ENCODE data around the gene LAMA2.

Gene LAMA2

DNA sequence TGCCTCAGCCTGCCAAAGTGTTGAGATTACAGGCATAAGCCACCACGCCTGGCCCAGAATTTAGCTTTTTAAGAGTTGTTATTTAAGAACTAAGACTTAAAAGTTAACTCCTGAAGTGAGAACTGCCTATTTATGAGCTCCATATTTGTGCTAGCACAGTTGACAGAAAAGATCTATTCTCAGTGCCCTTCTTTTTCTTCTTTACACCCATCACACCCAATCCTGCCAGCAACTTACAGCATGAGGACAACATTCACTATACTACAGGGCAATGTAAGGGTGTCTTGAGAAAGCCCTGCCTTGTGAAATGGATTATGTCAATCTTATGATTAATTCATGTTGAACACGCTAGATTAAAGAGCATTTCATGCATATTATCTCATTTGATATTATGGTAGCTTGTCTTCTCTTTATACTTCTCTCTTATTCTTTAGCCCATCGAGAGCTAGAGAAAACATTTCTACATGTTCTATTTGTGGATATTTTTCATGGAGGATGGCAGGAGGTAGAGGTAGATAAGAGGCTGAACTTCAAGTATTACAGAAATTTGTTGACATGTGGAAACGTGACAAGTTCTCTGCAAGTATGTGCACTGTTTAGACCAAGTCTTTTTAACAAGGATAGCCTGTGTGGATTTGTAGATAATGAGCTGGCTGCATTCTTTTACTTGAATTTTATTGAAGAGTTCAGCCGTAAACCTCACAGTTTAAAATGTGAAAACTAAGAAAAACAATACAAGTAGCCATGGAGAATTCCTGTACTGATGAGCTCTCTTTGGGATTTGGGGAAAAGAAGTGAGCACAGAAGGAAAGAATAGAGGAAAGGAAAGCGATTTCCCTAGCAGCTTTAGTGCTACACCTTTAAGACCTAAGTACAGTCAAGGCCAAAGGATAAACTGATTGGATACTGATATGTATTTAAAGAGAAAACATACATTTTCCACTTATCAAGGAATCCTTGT is 614.8 kb downstream of the LAMA2 start:
- no peak for DNase-seq (ENCODE audit: low spot score)

- DNase-seq (ENCODE audit: low spot score) = no peak
Measured at GRCh38 chr6:129498541-129498940, 615.6 kb downstream of the LAMA2 start.

GRCh38 chr6:129498950-129499842 is 616.3 kb downstream of the LAMA2 start:
- DNase-seq (ENCODE audit: low spot score) = peak; percentile 49

DNA sequence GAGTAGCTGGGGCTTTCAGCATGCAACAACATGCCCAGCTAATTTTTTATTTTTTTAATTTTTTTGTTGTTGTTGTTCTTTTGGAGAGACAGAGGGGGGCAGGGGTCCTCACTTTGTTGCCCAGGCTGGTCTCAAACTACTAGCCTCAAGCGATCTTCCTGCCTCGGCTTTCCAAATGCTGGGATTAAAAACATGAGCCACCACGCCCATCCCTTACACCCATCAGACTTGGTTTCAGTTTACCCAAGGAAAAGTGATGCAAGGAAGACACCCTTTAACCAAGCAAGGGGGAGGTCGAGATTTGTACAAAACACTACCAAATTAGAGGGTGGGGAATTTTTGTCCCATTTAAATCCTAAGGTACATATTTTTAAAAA is 616.9 kb downstream of the LAMA2 start:
- DNase-seq (ENCODE audit: low spot score) = no peak

- DNase-seq (ENCODE audit: low spot score) = peak; percentile 35
Measured at GRCh38 chr6:129500958-129501739, 618.2 kb downstream of the LAMA2 start.

DNA sequence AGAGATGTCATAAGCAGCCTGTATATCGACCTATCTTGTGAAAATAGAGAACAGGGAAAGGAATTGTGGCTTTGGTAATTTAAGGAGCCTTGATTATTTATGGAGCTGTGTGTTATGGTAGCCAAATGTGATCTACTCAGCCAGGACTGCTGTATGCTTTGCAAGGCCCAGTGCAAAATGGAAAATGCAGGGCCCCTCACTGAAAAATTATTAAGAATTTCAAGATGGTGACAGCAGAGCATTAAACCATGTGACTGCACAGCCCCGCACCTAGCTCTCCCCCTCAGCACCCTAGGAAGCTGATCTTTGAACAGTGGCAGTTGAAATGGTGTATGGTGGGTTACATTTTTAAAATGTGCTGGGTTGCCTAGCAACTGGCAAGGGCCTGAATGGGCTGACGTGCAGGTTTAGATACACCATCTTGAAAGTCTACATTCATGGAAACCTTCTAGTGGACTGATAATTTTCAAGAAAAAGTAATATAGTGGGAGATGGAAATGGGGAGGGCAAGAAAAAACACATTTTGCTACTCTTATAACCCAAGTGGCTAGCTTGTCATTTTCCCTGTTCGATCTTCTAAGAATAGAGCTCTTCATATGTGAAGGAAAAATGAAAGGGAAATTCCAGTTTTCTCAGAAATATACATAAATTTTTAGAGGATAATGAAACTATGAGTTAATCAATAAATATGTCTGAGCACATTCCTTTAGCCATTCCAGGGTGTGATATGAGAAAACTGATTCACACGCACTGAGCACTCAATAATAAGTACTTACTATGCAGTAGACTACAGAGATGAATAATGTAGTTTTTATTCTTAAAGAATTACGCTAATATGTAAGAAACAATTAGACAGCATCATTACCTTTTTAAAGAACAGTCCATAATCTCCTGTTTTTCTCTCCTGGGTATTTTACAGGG is 619.1 kb downstream of the LAMA2 start:
- no peak for DNase-seq (ENCODE audit: low spot score)

DNA sequence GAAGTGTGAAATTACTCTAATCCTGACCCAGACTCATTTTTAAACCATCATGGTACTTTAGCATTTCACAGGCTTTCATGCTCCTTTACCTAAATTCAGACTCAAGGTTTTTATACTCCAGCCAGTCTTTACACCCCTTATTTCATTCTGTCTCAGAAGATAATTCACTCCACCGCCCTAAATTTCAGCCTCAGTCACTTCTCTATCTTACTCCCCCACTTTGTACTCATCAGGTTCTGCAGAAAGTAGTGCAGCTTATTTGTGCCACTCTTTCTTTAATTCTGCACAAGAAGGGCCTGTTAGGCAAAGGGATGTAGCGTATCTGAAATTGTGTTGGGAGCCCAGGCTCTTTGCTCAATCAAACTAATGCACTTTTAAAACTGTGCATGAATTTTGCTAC is 621.5 kb downstream of the LAMA2 start:
- DNase-seq (ENCODE audit: low spot score) = no peak

DNA sequence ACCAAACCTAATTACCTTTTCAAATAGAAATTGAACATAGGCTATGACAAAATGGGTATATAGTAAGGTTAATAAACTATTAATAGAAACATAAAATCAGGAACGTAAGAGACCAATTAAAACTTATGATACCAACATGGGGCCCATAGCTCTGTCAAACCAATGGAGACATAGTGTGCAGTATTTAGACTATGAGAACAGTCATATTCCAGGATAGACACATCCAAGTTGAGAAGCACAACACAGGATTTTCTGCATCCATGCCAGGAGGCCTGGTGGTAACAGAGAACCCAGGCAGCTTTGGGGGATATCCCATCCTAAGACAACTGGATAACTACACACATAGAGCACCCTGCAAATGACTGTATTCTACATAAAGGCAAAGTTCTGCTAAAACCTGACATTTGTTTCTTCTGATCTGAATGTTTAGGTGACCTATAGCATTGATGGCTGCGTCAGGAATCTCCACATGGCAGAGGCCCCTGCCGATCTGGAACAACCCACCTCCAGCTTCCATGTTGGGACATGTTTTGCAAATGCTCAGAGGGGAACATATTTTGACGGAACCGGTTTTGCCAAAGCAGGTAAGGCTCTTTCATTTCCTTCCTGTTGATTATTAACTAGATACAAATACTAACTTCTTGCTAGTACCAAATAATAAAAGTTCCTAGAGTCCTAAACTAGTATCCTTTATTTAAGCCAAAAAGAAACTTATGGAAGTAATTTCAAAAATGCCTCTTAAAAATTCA is 624.3 kb downstream of the LAMA2 start:
- DNase-seq (ENCODE audit: low spot score) = no peak

DNA sequence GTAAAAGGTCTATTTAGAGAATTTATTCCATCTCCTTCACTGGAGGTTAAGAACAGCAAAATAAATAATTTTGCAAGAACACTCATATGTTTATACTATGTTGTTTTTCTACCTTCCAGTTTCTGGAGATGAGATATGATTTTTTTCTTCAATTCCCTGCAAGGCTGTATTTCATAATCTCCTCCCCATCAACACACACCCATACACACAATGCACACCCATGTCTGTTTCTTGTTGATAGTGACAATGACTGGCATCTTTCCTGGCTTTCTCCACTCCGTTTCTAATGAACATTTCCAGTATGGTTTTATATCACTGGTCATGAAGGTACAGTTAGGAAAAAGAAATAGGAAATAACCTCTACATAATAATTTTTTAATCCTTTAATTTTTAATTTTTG is 624.9 kb downstream of the LAMA2 start:
- DNase-seq (ENCODE audit: low spot score) = no peak

- no peak for DNase-seq (ENCODE audit: low spot score)
Measured at GRCh38 chr6:129508477-129509145, 625.7 kb downstream of the LAMA2 start.

GRCh38 chr6:129510950-129511349 is 628.0 kb downstream of the LAMA2 start:
- DNase-seq (ENCODE audit: low spot score) = no peak

GRCh38 chr6:129513471-129513870 is 630.5 kb downstream of the LAMA2 start:
- no peak for DNase-seq (ENCODE audit: low spot score)

DNA sequence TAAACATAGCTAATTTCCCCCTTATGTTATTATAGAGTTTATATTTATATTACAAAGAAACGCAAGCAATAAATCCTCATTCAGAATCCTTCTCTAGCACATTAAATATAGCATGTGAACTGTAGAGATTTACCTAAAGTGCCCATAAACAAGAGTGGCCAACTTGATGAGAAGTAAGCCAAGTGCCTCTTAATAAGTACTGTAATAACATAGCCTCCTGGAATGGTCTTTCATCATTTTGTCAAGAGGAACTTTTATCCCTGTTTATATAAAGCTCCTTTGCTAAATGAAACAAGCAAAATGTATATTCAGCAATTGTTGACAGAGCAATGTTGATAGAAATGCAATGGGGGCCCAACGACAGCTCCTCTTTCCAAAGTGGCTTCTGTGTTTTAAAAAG is 632.1 kb downstream of the LAMA2 start:
- DNase-seq (ENCODE audit: low spot score) = no peak

- no peak for DNase-seq (ENCODE audit: low spot score)
Measured at GRCh38 chr6:129516005-129516404, 633.1 kb downstream of the LAMA2 start.

DNA sequence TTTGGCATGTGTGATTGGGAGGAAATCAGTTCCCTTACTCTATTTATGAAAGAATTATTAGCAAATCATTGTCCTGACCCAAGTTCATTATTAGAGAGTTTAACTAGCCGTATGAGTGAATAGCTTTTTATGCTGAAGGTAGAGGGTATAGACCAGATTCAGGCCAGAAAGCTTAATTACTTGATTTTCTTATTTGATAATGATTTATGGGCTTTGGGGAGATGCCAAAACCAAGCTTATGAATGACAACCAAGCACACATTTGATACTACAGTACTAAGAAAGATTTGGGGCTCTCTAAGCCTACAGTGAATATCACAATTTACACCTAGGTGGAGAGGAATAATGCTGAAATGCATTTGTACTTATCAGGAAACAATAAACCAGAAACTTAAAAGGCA is 633.8 kb downstream of the LAMA2 start:
- DNase-seq (ENCODE audit: low spot score) = no peak

DNA sequence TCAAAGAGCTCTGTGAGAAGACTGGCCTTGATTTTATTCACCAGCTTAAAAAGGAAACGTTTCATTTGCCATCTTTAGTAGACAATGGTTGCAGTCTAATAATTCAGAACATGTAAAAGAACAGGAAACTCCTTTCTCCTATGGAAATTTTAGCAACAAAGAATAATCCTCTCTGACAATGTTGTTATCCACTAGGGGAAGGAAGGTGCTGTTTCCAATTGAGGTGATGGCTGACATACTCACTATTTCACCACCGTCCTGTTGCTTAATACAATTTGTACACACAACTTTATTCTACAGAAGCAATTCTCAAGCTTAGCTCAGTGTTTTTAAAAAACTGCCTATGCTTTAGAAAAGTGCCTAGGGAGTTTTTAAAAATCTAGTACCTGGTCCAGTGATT is 634.4 kb downstream of the LAMA2 start:
- no peak for DNase-seq (ENCODE audit: low spot score)

DNA sequence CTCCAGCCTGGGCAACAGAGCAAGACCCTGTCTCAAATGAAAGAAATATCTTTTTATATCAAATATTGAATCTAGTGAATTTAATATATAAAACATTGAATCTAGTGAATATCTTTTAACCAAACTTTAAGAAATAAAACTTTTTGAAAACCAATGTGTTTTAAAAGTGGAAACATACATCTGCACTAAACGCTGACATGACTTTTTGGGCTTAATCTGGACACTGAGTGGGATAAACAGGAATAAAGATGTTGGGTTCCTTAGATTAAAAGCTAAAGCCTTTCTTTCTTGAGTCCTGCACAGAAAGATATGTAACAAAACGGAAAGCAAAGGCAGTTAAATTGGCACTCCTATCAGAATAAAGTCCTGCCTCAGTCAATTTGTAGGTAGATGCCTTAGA is 636.8 kb downstream of the LAMA2 start:
- no peak for DNase-seq (ENCODE audit: low spot score)

- no peak for DNase-seq (ENCODE audit: low spot score)
Measured at GRCh38 chr6:129521946-129522345, 639.0 kb downstream of the LAMA2 start.

GRCh38 chr6:129523816-129524215 is 640.9 kb downstream of the LAMA2 start:
- DNase-seq (ENCODE audit: low spot score) = no peak

DNA sequence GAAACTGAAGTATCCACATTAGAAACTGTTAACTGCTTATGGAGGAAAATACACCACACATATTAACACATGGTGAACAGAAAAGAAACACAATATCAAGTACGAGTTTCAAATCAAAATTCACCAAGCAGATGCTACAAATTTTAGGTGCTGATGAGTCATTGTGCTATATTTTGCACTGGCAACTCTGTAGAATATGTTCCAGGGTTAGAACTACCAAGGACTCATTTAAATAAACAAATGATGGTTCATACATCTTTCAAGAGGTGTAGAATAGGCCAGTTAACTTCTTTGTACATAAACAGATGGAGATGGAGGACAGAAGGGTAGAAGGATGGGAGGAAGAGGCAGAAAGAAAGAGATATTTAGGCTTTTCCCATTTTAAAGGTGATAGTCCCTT is 642.1 kb downstream of the LAMA2 start:
- no peak for DNase-seq (ENCODE audit: low spot score)

All from CD4-positive, alpha-beta T cell treated with Interleukin-6 at 100 ng/mL for 8 hours (primary cell).